Suprapubic skin (tissue), 4 donors: ENCODE measurements around the gene KAZN.

Source experiments
- EP300 ChIP-seq: sonication (generic); formaldehyde crosslinking; IDR thresholded peaks from one replicate; pipeline ENCODE4 v1.6.1; 2017; ENCODE audit warnings: antibody characterized with exemption
- POLR2A ChIP-seq, 2 donors: fragments of 450-650 bp; IDR thresholded peaks; one replicate each; pipeline ENCODE4 v1.6.1; 2017; ENCODE audit warnings: antibody characterized with exemption in 2 of 2, mild to moderate bottlenecking in 2 of 2, moderate library complexity in 2 of 2
- POLR2AphosphoS5 ChIP-seq, 3 donors: sonication (generic); formaldehyde crosslinking; IDR thresholded peaks; one replicate each; pipeline ENCODE4 v1.6.1; 2017; ENCODE audit warnings: antibody characterized with exemption in 3 of 3
- TF ChIP-seq, protein P1 (sequence below), 2 donors: fragments of 200-600 bp in 1 of 2; fragments of 450-650 bp in 1 of 2; sonication (generic) in 1 of 2; IDR thresholded peaks; one replicate each; pipeline ENCODE4 v1.5.1; 2016 to 2019; ENCODE audit warnings: antibody characterized with exemption in 2 of 2, mild to moderate bottlenecking in 1 of 2, moderate library complexity in 1 of 2

DNA sequence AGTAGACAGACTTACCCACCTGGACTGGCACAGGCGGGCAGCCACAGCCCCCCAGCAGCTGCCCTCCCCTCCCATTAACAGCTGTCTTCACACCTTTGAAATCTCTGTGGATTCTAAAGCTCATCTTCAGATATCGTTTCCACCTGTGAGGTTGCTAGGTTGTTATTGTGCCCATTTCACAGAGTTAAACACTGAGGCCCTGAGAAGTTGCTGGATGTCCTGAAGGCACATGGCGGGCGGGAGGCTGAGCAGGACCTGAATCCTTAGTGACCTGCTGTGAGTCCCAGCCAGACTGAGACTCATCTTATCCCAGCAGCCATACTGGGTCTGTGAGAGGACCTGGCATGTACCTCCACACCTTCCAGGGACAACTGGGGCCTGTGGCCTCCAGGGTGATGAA, 420.3 kb downstream of the KAZN start:
- no peak for TF ChIP-seq POLR2A (IDR thresholded peaks at IDR 0.05)
- TF ChIP-seq, protein P1, sequence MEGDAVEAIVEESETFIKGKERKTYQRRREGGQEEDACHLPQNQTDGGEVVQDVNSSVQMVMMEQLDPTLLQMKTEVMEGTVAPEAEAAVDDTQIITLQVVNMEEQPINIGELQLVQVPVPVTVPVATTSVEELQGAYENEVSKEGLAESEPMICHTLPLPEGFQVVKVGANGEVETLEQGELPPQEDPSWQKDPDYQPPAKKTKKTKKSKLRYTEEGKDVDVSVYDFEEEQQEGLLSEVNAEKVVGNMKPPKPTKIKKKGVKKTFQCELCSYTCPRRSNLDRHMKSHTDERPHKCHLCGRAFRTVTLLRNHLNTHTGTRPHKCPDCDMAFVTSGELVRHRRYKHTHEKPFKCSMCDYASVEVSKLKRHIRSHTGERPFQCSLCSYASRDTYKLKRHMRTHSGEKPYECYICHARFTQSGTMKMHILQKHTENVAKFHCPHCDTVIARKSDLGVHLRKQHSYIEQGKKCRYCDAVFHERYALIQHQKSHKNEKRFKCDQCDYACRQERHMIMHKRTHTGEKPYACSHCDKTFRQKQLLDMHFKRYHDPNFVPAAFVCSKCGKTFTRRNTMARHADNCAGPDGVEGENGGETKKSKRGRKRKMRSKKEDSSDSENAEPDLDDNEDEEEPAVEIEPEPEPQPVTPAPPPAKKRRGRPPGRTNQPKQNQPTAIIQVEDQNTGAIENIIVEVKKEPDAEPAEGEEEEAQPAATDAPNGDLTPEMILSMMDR (IDR thresholded peaks at IDR 0.05), result no peak
- no peak for TF ChIP-seq POLR2AphosphoS5 (IDR thresholded peaks at IDR 0.05)
- TF ChIP-seq EP300, result no peak
